ENCODE data around the gene TOMM7.
A peak's percentile ranks its signal among the peaks of the same experiment; 100 is the strongest.

The TOMM7 gene

DNA sequence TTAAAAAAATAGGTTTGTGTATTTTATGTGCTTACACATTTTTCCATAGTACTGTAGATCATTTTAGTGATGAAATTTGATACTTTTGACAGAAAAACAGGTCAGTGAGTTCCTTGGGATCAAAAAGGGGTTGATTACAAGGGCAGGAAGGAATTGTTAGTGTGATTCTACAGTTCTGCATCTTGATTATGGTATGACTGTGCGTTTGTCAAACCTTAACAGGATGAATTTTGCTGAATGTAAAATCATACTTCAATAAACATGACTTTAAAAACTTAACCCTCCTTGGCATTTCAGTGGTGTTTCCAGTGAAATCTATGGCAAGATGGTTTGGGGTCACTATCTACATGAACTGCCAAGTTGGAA, 35.6 kb upstream of the TOMM7 start:
- TF ChIP-seq, protein P1, sequence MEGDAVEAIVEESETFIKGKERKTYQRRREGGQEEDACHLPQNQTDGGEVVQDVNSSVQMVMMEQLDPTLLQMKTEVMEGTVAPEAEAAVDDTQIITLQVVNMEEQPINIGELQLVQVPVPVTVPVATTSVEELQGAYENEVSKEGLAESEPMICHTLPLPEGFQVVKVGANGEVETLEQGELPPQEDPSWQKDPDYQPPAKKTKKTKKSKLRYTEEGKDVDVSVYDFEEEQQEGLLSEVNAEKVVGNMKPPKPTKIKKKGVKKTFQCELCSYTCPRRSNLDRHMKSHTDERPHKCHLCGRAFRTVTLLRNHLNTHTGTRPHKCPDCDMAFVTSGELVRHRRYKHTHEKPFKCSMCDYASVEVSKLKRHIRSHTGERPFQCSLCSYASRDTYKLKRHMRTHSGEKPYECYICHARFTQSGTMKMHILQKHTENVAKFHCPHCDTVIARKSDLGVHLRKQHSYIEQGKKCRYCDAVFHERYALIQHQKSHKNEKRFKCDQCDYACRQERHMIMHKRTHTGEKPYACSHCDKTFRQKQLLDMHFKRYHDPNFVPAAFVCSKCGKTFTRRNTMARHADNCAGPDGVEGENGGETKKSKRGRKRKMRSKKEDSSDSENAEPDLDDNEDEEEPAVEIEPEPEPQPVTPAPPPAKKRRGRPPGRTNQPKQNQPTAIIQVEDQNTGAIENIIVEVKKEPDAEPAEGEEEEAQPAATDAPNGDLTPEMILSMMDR (IDR thresholded peaks at IDR 0.05) = no peak
- H3K9me3 ChIP-seq = no peaks in the 10 kb centered on the region
- H3K4me1 ChIP-seq (ENCODE audit: control insufficient read depth in 1 of 2, insufficient read depth in 1 of 2, low read depth in 1 of 2, low read length in 1 of 2) = peaks cover 15 to 16% of the 10 kb centered on the region in 2 experiments
- H3K4me3 ChIP-seq (ENCODE audit: low read depth in 1 of 2, low read length in 1 of 2) = no peak overlapping the region
- H3K27ac ChIP-seq = no peak overlapping the region
- peaks cover 17% of the 10 kb centered on the region for H3K27me3 ChIP-seq
- peaks cover 3% of the 10 kb centered on the region for H3K36me3 ChIP-seq

DNA sequence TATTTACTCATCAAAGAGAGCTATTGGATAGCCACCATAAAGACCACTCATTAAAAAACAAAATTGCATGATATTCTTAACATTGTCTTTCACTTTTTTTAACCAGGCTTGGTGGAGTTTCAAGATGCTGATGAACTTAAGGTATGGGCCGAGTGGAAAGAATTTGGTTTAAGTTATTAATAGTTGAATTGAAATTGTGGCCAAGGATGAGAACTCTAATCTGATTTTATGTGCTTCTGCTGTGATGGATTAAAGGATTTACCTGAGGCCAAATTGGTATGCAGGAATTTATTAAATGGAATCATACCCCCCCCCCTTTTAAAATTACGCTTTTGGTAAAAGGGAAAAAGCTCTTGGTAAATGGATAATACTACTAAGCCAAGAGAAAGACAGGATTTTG, 33.8 kb upstream of the TOMM7 start:
- peaks cover 3% of the 10 kb centered on the region for H3K36me3 ChIP-seq
- H3K4me1 ChIP-seq (ENCODE audit: control insufficient read depth in 1 of 2, insufficient read depth in 1 of 2, low read depth in 1 of 2, low read length in 1 of 2) = peaks cover 15 to 16% of the 10 kb centered on the region in 2 experiments
- H3K9me3 ChIP-seq = no peaks in the 10 kb centered on the region
- TF ChIP-seq, protein P1 (IDR thresholded peaks at IDR 0.05) = no peak
- peaks cover 30% of the 10 kb centered on the region for H3K27me3 ChIP-seq
- no peak overlapping the region for H3K27ac ChIP-seq
- H3K4me3 ChIP-seq (ENCODE audit: low read depth in 1 of 2, low read length in 1 of 2) = no peak overlapping the region

DNA sequence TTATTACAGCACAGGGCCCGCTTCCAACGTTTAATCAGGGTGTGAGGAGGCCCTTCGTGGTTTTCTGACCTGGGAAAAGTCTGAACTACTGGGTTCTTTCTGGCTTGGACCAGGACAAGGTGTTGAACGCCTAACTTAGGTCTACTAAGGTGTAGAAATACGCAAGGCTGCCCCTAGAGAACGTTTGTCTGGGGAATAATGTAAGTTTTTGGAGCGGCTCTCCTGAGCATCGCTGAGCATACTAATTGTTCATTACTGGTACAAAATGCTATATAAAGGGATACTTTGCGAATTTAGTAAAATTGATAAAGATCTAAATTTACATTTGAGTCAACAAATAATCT, 32.4 kb upstream of the TOMM7 start:
- TF ChIP-seq, protein P1 (IDR thresholded peaks at IDR 0.05) = no peak
- H3K36me3 ChIP-seq = peaks cover 3% of the 10 kb centered on the region
- peaks cover 35% of the 10 kb centered on the region for H3K27me3 ChIP-seq
- peak overlapping the region; percentile 88 to 94 for H3K4me3 ChIP-seq (ENCODE audit: low read depth in 1 of 2, low read length in 1 of 2)
- H3K27ac ChIP-seq = peak overlapping the region; percentile 22
- H3K4me1 ChIP-seq (ENCODE audit: control insufficient read depth in 1 of 2, insufficient read depth in 1 of 2, low read depth in 1 of 2, low read length in 1 of 2) = peaks cover 15 to 16% of the 10 kb centered on the region in 2 experiments
- H3K9me3 ChIP-seq = no peaks in the 10 kb centered on the region

DNA sequence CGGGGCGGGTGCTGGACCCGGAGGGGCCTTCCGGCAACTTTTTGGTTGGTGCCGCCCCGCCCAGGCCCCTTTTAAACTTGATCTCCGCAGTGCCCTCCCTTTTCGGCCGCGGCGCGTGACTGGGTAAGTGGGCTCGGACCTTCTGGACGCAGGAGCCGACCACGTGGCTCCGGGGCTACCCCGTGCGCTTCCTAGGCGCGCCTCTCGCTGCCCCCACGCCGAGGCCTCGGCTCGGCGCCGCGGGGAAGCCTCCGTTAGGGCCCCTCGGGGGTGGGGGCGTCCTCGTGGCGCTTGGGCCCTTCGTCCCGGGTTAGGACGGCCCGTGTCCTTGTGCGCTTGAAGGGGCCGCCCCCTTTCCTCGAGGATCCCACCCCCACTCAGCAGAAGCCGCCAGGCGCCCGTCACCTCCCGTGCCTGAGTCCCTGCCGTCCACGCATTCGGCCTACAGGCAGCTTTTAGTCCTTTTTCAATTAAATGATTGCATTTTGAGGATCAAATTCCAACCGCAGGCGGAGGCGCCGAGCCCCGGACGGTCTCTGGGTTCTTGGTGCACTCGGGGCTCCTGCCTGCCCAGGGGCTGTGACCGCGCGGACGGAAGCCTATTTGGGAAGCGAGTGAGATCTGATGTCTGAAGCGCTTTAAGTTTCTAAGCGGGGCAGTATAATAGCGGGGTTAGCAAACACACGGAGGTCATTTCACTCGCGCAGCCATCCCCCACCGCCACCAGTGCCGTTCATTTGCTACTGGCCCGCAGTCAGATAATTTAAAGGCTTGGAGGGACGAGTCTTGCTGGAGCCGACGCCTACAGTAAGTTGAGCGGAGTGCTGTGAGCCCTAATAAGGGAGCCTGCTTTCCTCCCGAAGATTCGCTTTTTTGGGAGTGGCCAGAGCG, 31.8 kb upstream of the TOMM7 start:
- H3K36me3 ChIP-seq = peaks cover 3% of the 10 kb centered on the region
- H3K27ac ChIP-seq = peak overlapping the region; percentile 22
- peaks cover 15 to 16% of the 10 kb centered on the region in 2 experiments for H3K4me1 ChIP-seq (ENCODE audit: control insufficient read depth in 1 of 2, insufficient read depth in 1 of 2, low read depth in 1 of 2, low read length in 1 of 2)
- TF ChIP-seq, protein P1 (IDR thresholded peaks at IDR 0.05) = no peak
- peak overlapping the region; percentile 88 to 94 for H3K4me3 ChIP-seq (ENCODE audit: low read depth in 1 of 2, low read length in 1 of 2)
- no peaks in the 10 kb centered on the region for H3K9me3 ChIP-seq
- peaks cover 35% of the 10 kb centered on the region for H3K27me3 ChIP-seq

DNA sequence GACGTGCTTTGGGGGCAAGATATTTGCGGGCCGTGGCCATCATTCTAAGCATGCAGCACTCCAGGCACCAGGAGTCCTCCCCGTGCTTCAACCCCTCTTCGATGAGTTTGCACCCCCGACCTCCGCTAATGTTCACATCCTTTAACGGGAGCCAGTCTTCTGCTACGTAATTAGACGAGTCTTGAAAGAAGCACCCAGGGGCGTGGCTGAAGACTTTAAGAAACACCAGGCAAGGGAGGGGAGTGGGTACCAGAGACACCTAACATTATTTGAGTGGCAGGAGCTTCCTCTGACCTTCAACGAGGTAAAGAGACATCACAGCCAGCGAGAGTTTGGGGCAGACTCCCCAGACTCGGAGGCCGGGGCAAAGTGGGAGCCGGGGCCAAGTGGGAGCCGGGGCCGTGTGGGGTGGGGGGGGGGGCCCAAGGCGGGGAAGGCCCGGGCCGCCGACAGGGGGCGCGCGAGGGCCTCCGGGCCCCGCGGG, 31.1 kb upstream of the TOMM7 start:
- no peaks in the 10 kb centered on the region for H3K9me3 ChIP-seq
- H3K27me3 ChIP-seq = peaks cover 35% of the 10 kb centered on the region
- peak overlapping the region; percentile 88 to 94 for H3K4me3 ChIP-seq (ENCODE audit: low read depth in 1 of 2, low read length in 1 of 2)
- peaks cover 15 to 16% of the 10 kb centered on the region in 2 experiments for H3K4me1 ChIP-seq (ENCODE audit: control insufficient read depth in 1 of 2, insufficient read depth in 1 of 2, low read depth in 1 of 2, low read length in 1 of 2)
- TF ChIP-seq, protein P1 (IDR thresholded peaks at IDR 0.05) = peak; percentile 72
- no peak overlapping the region for H3K27ac ChIP-seq
- peaks cover 3% of the 10 kb centered on the region for H3K36me3 ChIP-seq

All from neutrophil (primary cell).